GM18520 (cell line): ENCODE data around the gene PARP16.

Experiments
- ATAC-seq: cut with Tn5 transposase; IDR thresholded peaks from one replicate; pipeline ENCODE4 v1.9.1; 2021; ENCODE audit not compliant: unreplicated experiment

PARP16 gene

DNA sequence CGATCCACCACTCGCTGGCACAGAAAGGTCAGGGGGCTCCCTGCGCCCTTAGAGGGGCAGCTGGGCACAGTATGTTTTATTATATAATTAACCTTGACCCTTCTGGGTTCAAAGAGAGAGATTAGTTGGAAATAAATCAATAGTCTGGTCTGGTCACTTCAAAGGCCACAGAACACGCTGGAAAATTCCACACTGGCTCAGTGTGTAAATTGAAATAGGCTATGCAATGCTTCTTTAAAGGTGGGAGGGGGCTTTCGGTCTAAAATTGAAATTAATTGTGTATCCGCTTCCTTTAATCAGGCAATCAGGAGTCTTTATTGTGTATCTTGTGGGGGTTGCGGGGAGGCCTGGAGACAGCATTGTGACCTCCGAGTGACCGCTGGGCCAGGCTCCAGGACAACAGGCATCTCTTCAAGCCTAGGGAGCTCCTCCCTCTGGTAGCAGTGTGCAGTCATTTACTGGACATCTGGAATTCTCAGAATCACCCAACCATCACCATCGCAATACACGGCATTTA, 25.8 kb upstream of the PARP16 start:
- ATAC-seq = no peak

DNA sequence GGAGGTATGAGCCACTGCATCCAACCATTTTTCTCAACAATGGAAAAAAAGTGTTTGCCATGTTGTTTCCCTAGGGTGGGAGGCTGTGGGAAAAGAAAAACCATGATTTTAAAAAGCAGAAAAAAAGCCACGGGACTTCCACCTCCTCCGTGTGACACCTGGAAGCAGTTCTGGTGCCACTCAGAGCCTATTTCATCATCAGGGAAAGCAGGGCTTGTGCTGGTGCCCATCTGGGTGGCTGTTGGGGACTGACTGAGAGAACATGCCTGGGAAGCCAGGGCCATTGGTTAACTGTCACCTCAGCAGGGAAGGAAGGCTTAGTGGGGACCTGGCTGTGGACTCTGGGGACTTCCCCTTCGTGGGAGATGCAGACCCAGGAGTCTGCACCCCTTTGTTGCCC, 25.1 kb upstream of the PARP16 start:
- ATAC-seq = no peak

DNA sequence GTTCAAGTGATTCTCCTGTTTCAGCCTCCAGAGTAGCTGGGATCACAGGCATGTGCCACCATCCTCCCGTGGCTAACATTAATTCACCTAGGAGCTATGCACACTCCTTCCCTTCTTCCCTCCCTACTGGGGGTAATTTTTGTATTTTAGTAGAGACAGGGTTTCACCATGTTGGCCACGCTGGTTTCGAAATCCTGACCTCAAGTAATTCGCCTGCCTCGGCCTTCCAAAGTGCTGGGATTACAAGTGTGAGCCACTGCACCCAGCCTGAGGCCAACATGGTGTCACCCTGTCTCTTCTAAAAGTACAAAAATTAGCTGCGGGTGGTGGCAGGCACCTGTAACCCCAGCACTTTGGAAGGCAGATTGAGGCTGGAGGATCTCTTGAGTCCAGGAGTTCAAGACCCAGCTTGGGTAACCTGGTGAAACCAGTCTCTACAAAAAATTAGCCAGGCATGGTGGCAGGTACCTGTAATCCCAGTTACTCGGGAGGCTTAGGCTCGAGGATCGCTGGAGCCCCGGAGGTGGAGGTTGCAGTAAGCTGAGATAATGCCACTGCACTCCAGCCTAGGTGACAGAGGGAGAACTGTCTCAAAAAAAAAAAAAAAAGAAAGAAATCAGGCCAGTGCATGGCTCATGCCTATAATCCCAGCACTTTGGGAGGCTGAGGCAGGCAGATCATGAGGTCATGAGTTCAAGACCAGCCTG, 23.9 kb upstream of the PARP16 start:
- no peak for ATAC-seq

DNA sequence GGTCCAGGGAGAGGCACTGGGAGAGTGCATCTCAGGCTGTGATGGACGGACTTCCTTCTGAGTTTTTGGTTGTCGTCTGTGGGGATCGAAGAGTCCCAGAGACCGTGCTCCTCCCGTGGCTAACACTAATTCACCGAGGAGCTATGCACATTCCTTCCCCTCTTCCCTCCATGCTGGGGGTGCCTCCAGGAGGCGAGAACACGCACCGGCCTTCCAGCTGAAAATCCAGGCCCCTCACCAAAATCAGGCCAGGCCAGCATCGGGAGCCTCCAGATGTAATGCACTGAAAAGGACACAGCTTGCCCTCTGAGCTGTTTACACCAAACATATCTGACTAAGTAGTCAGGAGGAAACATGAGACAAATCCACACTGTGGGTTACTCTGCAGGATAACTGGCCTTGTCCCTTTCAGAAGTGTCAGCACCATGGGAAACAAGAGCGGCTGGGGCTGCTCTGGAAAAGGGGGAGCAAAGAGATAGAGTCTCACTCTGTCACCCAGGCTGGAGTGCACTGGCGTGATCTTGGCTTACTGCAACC, 23.3 kb upstream of the PARP16 start:
- ATAC-seq = no peak

DNA sequence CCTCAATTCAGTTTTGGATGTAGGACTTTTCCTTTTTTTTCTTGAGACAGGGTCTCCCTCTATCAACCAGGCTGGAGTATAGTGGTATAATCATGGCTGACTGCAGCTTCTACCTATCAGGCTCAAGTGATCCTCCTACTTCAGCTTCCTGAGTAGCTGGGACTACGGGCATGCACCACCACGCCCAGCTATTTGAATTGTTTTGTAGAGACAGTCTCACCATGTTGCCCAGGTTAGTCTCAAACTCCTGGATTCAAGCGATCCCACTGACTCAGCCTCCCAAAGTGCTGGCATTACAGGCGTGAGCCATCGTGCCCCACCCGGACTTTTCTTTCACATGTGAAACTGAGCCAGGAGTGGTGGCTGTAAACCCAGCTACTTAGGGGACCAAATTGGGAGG, 21.3 kb upstream of the PARP16 start:
- no peak for ATAC-seq

DNA sequence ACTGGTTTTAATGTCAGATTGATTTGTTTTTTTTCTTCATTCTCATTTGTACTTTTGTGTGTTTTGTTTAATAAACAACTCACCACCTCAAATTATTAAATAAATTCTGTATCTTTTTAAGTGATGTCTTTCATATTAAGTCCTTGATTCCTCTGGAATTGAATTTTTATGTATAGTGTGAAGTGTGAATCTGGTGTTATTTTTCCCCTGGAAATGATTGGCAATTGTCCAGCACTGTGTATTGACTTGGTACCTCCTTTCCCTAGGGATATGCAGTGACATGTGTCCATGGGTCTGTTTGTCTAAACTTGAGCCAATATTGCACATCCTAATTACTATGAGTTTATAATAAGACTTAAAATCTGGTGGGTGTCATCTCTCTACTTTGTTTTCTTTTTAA, 19.9 kb upstream of the PARP16 start:
- ATAC-seq = no peak

DNA sequence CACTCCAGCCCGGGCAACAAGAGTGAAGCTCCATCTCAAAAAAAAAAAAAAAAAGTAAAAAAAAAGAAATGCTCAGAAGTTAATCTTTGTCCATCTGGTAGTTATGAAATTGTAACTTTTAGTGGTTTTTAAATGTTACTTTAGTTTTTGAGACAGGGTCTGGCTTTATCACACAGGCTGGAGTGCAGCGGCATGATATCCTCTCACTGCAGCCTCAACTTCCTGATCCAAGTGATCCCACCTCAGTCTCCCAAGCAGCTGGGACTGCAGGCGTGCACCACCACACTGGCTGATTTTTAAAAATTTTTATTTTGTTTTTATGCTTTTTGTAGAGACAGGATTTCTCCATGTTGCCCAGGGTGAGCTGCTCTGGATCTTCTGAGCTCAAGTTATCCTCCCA, 19.1 kb upstream of the PARP16 start:
- no peak for ATAC-seq

DNA sequence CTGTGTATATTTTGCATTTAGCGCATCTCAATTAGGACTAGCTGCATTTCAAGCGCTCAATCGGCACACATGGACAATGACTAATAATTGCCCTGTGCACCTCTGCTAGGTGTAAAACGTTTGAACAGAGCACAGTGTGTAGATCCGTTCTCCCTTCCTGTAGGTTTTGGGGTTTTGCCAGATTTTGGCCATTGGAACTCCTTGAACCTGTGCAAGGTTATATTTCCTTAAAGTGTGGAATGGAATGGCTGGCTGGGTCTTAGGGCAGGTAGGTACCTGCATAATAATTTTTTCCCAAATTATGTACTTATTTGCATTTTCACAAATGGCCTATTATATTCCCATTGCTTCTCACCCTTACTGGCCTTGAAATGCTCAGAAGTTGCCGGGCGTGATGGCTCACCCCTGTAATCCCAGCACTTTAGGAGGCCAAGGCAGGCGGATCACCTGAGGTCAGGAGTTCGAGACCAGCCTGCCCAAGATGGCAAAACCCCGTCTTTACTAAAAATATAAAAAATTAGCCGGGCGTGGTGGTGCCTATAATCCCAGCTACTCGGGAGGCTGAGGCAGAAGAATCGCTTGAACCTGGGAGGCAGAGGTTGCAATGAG, 18.6 kb upstream of the PARP16 start:
- no peak for ATAC-seq

DNA sequence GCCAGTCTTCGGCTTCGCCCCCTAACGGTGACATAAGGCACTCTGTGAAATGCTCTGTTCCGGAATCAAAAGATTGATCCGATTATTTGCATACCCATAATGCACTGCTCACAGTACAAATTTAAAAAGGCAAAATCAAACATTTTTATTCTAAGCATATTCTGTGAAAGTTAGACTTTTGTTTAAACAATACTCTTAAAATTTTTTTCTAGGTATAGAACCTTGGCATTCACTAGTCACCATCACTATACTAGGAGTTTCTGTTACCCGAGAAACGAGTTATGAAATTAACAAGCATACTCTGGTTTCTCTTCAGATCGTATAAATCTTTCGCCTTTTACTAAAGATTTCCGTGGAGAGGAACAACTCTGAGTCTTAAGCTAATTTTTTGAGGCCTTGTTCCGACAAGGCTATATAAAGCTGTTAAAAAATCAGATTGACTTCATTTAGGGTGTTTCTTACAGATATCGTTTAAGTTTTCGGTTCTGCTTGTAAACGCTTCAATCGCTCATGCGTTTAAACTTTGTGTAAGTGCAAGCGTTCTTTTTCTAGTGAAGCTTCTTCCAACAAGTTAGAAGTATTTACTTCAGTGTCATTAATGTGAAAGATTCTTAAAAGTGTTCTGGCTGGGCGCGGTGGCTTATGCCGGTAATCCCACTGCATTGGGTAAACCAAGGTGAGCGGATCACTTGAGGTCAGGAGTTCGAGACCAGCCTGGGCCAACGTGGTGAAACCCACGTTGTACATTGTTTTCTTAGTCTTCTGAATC, 17.9 kb upstream of the PARP16 start, which contains the start of gene RNU5B-1:
TSS of gene RNU5B-1 (plus strand) at position 297 of the 769 bp plus-strand sequence.
- ATAC-seq = peak; percentile 68

DNA sequence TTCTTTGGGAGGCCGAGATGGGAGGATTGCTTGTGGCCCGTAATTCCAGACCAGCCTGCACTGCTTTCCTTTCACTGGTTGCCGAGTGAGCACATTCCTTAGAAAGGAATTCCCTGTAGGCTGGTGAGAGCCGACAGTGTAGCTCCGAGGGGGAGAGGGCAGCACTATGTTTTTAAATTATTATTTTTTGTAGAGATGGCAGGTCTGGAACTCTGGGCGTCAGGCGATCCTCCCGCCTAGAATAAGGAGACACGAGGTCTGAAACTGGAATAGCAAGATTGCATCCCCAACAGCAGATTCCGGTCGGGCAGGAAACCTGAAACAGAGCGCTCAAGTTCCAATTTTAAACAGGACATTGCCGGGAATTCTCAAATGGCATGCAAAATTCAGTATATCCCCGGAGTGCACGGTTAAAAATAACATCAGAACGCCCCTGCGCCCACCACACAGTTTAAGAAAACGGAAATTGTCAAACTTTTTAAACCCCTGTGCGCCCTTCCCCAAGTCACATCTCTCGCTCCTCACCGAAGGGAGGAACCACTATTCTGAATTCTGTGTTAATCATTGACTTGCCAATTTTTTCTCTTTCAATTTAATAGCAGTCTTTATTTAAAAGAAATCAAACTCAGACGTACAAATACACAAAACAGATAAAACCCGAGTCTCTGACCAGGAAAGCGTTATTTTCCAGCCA, 17.2 kb upstream of the PARP16 start:
- peak; percentile 2 for ATAC-seq

DNA sequence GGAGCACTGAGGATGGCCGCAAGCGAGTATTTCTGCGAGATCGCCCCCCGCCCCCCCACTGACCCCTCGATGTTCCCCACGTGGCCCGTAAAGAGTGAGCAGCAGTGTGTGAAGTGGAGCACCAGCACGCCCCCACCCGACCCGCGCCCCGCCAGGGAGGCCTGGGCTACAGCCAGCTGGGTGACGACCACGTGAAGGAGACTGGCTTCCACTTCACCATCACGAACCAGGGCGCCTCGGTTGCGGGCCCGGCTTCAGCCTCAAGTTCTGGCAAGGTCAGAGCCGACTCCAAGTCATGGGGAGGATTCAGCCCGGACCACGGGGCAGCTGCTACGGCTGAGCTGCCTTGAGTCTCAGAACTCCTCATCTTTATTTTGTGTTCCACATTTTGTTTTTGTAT, 15.4 kb upstream of the PARP16 start:
- no peak for ATAC-seq

DNA sequence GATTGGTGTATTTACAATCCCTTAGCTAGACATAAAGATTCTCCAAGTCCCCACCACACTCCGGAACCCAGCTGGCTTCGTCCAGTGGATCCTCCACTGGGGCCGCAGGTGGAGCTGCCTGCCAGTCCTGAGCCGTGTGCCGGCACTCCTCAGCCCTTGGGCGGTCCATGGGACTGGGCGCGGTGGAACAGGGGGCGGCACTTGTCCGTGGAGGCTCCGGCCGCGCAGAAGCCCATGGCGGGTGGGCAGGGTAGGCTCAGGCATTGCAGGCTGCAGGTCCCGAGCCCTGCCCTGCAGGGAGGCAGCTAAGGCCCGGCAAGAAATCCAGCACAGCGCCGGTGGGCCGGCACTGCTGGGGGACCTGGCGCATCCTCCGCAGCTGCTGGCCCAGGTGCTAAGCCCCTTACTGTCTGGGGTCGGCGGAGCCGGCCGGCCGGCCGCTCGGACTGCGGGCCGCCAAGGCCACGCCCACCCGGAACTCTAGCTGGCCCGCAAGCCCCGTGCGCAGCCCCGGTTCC, 14.3 kb upstream of the PARP16 start:
- no peak for ATAC-seq

DNA sequence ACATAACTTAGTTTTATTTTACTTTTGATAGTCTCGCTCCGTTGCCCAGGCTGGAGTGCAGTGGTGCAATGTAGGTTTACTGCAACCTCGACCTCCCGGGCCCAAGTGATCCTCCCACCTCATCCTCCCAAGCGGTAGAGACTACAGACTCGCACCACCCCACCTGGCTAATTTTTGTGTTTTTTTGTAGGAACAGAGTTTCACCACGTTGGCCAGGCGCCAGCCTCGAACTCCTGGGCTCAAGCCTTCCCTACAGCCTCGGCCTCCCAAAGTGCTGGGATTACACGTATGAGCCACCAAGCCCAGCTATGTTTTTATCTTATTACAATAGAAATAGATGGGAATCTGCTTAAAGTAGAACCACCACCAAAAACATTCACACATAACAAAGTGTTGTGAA, 12.0 kb upstream of the PARP16 start:
- ATAC-seq = no peak

DNA sequence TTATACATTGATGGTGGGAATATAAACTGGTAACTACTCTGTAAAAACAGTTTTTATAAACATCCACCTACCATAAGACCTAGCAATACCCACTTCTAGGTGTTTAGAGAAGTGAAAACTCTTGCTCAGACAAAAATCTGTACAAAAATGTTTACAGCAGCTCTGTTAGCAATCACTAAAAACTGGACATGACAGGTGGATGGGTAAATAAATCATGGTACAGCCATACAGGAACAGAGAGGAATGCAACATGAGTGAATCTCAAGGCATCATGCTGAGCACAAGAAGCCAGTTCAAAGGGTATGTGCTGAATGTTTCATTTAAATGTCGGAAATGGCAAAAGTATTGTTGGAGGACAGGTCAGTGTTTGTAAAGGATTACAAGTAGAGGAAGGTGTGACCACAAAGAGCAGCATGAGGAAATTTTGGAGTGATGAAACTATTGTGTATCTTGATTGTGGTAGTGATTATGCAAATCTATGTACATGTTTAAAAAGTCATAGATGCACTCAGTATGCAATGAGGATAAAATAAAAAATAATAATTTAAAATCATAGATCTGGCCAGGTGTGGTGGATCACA, 6.3 kb upstream of the PARP16 start:
- ATAC-seq = no peak

DNA sequence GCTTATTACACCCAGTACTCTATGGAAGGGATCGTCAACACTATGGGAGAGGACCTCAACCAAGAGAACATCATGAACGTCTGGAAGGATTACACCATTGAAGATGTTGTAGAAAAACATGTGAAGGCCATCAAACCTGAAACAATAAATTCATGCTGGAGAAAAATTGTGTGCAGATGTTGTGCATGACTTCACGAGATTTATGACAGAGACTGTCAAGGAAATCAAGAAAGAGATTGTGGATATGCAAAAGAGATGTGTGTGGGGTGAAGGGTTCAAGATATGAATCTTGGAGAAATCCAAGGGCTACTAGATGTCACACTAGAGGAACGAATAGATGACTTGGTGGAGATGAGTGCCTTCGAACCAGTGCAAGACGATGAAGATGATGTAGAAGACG, 3.5 kb upstream of the PARP16 start:
- no peak for ATAC-seq

DNA sequence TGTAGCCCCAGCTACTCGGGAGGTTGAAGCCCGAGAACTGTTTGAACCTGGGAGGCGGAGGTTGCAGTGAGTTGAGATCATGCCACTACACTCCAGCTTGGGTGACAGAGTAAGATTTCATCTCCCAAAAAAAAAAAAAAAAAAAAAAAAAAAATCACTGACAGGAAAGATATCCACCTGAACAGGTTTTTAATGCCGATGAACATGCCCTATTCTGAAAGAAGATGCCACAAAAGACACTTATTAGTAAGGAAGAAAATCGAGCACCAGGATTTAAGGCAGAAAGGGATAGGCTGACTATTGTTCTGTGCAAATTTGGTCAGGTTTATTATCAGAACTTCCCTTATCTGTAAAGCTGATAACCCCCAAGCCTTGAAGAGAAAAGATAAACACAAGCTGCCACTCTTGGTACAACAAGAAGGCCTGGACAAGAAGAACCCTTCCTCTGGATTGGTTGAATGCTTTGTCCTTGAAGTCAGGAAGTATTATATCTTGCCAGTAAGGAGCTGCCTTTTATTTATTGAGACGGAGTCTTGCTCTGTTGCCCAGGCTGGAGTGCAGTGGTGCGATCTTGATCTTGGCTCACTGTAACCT, 2.7 kb upstream of the PARP16 start:
- no peak for ATAC-seq

DNA sequence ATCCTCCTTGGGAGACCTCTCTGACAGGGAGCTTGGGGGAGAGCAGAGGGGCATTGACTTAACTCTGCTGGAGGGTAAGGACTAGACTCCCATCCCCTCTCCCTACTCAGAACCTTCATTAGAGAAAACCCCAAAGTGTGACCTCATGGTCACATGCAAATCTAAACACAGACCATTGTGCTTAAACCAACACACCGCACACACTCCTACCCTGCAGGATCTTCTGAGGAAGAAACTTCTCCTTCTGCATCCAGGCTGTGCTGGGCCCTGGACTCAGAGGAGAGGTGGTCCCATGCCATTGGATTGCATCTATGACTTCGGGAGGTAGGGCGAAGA, 805 bp upstream of the PARP16 start:
- no peak for ATAC-seq

DNA sequence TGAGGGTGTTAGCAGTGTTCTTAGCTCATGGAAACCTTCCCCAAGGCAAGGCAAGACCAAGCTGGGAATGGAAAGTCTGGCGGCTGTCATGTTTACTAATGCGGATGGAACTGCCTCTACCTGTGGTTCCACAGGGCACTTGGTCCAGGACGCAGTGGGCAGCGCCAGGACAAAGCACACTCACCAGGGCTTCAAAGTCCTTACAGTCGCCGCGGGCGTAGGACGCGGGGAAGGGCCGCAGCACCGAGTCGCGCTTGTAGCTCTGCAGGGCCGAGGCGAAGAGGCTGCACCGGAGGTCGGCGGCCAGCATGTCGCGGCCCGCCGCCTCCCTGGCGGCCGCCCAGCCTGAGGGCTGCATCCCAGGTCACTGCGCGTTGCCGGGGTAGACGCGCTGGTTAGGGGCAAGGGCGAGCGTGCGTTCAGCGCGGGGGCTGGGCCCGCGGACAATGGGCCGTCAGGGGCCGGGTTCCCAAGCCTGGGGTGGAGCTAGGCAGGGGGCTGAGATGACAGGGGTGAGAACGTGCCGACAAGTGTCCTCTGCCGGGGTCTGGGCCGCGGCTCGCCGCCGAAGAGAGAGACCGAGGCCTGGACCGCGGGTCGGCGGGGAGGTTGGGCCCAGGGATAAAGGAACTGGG, 497 bp downstream of the PARP16 start:
- peak; percentile 10 for ATAC-seq

DNA sequence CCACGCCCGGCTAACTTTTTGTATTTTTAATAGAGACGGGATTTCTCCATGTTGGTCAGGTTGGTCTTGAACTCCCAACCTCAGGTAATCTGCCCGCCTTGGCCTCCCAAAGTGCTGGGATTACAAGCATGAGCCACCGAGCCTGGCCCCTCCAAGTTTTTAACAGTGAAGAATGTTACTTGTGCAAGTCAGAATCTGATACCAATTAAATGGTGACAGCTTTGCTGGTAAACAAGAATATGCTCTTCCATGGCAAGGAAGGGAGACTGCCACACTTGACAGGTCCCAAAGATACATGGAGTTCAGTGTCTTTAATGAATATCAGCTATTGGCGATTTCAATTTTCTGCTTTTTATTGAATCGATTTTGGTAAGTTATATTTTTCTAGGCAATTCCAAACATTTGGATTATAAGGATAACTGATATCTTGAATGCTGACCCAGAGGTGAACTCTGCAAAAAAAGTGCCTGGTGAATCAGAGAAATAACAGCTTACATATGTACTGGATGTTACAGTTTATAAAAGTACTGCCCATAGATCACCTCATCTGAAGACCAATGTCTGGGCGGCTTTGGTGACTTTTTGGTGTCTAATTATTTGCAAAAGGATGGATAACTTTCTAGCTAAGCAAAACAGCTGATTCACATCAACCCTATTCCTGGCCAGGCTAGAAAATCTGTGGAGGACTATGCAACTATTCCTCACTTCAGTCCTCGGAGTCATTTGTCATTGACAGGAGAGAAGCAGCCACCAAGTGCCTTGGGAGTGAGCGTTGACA, 1.2 kb downstream of the PARP16 start:
- ATAC-seq = no peak
